ENCODE results near the gene DNMT3A.

The DNMT3A gene

GRCh38 chr2:25303633-25304236, 38.0 kb downstream of the DNMT3A start:
- no peak for DNase-seq

- no peak for DNase-seq
These were observed 38.9 kb downstream of the DNMT3A start for GRCh38 chr2:25302758-25303375.

- DNase-seq = no peak
These were observed 40.0 kb downstream of the DNMT3A start for GRCh38 chr2:25301453-25302352.

- no peak for DNase-seq
These were observed 41.7 kb downstream of the DNMT3A start for GRCh38 chr2:25300001-25300400.

- DNase-seq = no peak
These were observed 42.8 kb downstream of the DNMT3A start for GRCh38 chr2:25298776-25299431.

GRCh38 chr2:25297738-25298137, 44.0 kb downstream of the DNMT3A start:
- no peak for DNase-seq

GRCh38 chr2:25295621-25296020, 46.1 kb downstream of the DNMT3A start:
- no peak for DNase-seq

- peak; percentile 48 for DNase-seq
These were observed 46.9 kb downstream of the DNMT3A start for GRCh38 chr2:25294573-25295462.

GRCh38 chr2:25293958-25294562, 47.7 kb downstream of the DNMT3A start:
- DNase-seq = no peak

GRCh38 chr2:25293145-25293544, 48.6 kb downstream of the DNMT3A start:
- DNase-seq = no peak

GRCh38 chr2:25292408-25292807, 49.3 kb downstream of the DNMT3A start:
- DNase-seq = no peak

- no peak for DNase-seq
These were observed 50.8 kb downstream of the DNMT3A start for GRCh38 chr2:25290811-25291495.

GRCh38 chr2:25286723-25287483, 54.8 kb downstream of the DNMT3A start:
- no peak for DNase-seq

GRCh38 chr2:25286025-25286400, 55.7 kb downstream of the DNMT3A start:
- no peak for DNase-seq

GRCh38 chr2:25285265-25286024, 56.3 kb downstream of the DNMT3A start:
- DNase-seq = no peak

GRCh38 chr2:25284756-25285155, 57.0 kb downstream of the DNMT3A start:
- DNase-seq = no peak

- DNase-seq = no peak
These were observed 57.8 kb downstream of the DNMT3A start for GRCh38 chr2:25283921-25284320.

GRCh38 chr2:25281941-25282340, 59.8 kb downstream of the DNMT3A start:
- DNase-seq = no peak

GRCh38 chr2:25281522-25281921, 60.2 kb downstream of the DNMT3A start:
- DNase-seq = no peak

Measured in NCI-H774 (cell line).